HL-60/S4 treated with retinoic acid at 250 ng/mL for 4 days and 3 days (cell line): ENCODE data around the gene NFIL3.

Experiments used
- in situ Hi-C: fragments of 300-500 bp; cut with MboI; formaldehyde crosslinking; loops from 2 replicates; pipeline ENCODE4 v1.7.0; 2022; ENCODE audit warnings: low sequenced_read_pairs

Gene NFIL3

DNA sequence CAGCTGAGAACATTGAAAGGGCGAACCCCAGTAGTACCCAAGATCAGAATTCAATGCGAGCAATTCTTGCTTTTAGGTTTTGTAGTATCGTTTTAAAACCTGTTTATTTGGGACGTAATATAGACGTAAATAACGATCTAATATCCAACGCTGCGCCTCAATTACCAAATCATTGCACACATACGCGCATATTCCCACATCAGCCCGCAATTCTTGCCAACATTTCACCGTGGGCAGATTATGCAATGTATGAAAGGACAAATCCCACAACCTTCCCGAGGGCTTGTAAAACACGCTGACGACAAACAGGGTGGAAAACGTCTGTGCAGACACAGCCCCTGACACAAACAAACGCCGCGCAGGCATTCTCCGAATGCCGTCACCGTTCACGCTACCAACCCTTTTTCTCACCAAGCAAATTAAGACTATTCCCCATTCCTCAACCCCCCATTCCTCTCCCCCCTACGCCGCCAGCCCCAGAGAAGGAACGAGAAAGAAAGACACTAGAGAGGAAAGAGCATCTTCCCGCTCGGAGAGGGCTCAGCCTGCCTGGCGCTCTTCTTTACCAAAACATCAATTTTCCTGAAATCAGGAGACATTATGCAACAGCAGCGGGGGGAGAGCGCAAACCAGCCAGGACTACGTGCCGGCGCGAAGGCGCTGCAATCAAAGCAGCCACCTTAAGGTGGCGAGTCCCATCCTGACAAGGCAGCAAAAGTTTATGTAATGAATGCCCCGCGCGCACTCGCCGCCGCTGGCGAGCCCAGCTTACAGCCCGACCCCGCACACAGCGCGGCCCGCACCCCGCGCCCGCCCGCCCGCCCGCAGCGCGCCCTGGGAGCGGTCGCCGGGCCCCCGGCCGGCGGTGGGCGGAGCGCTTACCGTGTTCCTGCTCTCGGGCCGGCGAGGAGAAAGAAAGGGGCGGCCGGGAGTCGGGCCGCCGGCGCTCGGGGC is 597 bp downstream of the NFIL3 start:
- in situ Hi-C loops: no loop called here

DNA sequence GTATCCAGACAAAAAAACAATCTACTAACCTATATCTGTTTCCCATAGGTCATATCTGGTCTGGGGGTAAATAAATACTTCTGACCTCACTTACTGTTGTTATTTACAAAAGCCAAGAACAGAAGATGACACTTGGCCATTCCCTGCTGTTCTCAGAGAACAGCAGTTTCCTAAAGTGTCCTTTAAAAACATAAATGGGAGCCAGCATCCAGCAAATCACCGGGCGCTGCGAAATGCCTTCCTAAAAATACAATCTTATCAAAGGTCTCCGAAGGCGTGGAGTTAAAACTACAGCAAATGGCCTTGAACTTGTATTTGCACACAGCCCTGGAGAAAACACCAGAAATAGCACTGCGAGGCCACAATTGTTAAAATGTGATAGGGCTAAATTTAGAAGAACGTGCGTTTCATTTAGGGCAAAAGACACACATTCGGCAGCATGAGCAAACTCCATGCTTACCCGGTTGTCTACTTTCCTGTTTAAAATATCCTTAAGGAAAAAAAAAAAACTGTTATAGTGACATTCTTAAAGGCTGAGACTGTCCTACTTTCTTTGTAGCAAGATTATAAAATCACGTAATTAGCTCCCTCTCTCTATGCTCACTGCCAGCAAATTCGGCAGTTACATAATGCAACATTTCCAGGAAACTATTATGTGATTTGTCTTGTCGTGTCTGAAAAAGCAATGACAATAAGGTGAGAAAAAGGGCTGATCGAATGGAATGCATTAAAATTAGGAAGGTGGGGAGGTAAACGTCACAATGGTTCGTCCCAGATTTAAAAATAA is 1.5 kb downstream of the NFIL3 start:
- in situ Hi-C loops: no loop called here

DNA sequence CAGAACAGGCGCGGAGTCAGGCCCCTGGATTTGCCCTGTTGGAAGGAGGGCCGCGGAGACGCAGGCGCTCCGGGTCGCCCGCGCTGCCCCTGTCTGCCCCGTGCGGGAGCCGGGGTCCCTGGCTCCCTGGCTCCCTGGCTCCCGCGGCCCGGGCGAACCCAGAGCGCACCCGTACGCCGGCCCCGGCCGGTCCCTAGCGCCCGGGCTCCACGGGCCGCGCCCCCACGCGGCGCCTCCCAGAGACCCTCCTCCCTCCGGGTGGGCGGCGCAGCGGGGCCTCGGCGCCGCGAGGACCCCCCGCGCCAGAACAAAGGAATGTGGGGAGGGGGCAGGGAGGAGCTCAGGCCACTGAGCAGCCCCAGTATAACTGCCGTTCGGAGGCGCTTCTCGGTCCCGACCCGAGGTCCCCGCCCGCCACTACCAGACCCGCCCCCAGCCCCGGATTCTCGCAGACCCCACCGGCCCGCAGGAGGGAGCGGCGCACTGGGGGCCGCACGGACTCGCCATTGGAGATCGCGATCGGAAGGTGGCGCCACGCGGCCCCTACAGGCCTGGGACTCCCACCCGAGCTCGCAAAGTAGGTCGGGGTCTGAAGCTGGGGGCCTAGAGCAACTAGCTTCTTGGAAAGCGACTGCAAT is 2.4 kb downstream of the NFIL3 start:
- in situ Hi-C loops: no loop called here

DNA sequence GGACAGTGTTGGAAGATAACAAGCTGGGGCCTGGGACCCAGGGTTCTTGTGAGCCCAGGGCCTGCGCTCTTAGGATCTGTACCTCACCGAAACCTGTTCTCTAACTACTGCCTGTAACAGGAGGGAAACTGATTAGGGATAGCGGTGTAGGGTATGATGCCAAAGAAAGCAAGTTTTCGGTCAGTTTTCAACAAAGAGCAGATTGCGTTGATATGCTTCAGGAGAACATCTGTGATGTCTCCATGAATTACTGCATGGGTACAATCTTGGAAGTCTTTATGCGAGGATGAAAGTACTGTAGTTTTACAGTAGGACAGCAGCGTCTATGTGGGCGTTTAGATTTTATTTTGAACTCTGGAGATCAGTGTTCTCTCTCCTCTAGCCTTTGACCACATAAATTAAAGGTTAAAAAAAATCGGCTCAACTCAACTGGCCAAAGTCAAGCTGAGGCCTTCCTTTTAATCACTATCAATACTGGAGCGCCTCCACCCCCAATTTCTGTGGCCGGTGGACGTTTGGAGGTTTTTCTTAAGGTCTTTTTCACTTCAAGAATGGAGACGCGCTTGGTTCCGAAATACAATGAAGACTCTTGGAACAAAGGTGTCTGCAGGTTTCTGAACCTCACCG is 3.0 kb downstream of the NFIL3 start:
- in situ Hi-C loops: no loop called here

DNA sequence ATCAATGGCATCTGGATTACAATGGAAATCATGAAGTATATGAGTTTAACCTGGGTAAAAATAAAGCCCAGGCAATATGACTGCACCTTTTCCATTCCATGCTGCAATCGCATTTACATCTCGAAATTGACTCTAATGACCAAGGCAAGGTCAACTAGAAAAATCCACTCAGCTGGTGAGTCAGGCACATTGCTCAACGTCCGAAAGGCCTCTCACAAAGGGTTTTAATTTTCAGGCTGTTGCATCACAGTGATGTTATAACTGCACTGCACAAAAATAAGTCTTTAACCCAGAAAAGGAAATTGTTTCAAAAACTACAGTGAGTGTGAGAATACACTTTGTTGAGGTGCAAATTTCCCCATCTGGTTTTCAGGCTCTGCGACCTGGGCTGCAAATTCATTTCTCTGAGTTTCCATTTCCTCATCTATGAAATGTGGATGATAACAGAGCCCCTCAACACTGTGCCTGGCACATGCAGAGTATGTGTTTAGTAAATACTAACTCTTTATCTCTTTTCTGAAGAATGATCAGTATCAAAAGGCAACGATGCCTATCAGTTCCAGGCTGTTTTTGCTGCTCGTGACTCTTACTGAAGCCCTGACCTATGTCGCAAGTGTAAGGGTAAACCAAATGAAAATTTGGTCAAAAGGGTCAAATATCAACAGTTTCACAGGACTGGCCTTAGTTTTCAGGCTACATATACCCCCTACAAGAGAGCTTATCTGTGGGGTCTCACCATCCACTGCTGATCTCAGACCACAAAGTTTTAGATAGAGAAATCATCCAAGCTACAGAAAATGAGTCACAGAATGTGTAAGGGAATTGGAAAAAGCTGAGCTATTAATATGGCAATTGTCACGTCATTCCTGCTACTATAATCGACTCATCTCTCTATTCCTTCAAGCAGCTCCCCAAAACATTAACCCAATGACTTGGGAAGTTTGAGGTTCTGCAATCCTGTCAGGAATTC is 4.1 kb downstream of the NFIL3 start:
- in situ Hi-C loops: no loop called here

DNA sequence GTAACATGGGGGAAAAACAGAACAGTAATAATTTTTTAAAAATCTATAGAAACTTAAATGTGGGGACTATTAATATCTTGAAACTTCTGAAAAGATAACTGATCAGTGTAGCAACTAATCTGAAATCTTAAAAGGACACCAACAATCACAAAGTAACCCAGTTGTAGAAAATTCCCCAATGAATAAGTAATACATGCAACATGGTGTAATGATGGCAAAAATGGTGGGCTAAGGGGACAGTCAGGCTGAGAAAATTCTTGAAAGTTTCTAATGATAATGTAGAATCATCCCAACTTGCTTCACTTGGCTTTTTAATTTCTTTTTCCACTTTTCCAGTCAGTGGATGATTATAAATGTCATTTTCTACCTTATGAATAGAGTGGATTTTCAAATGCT is 5.4 kb downstream of the NFIL3 start:
- in situ Hi-C loops: no loop called here

DNA sequence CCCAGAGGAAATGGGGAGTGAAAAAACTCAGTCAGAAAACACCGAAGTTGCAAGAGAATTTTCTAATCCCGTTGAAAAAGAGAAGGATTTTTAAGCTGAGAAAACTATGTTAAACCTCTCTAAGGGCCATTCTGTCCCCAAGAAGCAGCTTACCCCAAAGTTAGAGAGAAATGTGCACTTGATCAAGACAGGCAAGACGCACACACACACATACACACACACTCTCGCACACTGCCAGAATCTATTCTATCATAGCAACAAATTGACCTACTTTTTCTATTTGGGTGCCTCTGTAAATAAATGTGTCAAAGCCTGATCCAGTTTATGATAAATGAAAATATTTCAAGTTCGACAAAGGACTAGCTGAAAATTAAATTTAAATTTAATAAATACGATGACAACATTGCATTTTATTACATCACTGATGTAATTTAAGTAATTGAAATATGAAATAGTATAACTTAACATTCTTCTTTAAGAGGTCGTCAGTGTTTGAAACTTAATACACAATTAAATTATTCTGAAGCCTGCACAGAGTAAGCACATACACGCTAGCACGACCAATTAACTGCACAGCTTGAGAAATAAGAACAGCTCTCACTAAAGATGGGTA is 5.9 kb downstream of the NFIL3 start:
- in situ Hi-C loops: no loop called here

DNA sequence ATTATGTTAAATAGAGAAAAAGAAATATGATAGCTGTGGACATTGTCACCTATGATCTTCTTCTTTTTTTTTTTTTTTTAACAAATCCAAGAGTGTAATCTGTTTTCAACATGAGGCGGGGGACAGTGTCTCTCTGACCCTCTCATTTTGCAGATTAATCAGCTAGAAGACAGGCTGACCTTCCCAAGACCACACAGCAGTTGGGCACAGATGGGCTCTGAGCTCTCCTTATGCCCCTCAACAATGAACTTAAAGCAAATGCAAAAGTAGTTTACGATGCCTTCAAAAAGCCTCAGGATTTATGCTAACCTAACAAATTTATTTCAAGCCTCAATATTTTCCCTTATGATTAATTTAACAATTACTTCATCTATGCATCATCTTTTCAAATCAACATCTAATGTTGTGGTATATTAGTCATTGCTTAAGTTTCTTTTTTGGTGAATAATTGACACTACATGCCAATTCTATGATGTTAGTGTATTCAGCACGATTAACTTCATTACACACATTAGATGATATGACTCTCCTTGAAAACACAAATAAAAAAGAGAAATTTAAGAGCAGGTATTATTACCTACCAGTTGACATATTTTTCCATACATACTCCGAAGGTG is 7.4 kb downstream of the NFIL3 start:
- in situ Hi-C loops: no loop called here

DNA sequence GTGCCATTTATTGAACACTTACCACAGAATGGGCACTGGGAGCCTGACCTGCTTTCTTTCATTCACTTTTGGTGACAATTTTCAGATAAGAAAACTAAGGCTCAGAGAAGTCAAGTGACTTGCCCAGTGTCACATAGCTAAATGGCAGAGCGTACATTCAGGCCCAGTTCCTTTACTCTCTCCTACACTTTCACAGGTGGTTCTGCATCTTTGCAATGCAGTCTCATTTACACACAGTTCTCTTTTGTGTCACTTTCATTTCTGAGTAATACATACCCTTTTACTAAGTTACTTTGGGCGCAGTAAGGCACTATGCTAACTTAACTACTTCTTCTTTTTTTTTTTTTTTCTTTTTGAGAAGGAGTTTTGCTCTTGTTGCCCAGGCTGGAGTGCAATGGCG is 8.3 kb downstream of the NFIL3 start:
- in situ Hi-C loops: no loop called here

DNA sequence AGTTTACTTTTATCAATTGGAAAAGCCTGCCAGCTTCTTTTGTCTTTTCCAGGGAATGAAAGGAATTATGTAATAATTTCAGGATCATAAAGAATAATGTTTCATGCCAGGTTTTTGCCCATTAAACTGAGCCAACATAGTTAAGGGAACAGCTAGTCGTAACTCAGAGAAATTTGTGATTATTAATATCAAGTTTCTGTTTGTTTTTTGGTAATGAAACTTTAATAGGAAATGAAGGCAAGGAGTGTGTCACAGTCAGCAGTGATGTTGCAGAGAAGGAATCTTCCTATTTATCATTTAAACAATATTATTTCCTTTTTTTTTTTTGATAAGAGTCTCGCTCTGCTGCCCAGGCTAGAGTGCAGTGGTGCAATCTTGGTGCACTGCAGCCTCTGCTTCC is 10.7 kb downstream of the NFIL3 start:
- in situ Hi-C loops: no loop called here

DNA sequence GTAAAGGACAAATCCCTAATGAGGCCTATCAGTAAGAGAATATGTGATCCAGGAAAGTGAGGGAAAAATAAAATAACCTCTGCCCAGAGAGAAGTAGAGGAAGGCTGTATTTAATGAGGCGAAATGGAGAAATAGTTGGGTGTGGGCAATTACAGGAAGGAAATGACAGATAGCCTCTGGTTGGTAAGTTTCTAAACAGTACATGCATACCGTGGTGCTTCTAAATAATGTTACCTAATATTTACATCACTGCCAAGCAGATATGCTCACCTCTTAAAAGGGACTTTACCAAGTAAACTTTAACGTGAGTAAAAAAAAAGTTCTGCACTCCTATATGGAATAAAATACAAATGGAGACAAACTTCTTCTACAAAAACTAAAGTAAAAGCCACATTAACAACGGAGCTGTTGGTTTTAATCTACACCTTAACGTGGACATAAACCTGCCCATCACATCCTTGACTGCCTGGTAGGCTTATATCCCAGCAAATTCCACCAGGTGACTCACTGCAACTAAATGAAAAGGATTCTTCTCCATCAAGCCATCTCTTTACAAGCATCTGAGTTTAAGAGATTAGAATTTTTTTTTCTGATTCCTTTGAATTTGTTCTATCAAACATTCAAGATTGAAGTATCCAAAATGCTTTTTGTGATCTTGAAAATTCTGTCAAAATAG is 12.4 kb downstream of the NFIL3 start:
- in situ Hi-C loops: no loop called here

DNA sequence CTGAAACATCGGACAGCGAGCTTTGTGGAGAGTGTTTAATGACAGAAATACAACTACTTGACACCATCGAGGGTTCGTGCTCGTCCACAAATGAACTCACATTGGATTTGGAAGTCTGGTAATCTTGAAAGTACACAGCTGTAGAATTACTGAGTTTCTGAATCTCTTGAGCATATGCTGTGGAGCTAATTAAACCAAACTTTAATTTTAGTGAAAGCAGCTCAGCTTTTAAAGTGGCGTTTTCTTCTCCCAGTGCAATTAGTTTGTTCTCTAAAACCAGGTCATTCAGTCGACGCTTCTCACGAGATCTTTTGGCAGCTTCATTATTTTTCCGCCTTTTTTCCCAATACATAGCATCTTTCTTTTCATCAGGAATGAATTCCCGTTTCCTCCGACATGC is 13.5 kb downstream of the NFIL3 start:
- in situ Hi-C loops: no loop called here

DNA sequence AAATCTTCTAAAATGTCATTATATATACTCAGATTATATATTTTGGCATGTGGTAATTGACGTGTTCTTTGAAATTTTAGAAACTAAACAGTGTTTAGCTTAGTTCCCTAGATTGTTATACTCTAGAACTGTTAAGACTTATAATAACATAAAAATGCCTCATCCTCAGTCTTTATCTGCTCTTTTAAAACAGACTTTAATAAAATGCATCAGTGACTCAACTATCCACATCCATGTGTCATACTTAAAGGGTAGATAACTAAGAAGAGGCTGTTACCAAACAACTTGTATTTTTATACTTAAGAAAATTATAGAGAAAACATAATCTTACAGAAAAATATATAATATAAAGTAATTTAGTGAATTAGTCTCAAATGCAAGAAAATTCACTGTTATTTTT is 15.2 kb downstream of the NFIL3 start:
- in situ Hi-C loops: no loop called here

DNA sequence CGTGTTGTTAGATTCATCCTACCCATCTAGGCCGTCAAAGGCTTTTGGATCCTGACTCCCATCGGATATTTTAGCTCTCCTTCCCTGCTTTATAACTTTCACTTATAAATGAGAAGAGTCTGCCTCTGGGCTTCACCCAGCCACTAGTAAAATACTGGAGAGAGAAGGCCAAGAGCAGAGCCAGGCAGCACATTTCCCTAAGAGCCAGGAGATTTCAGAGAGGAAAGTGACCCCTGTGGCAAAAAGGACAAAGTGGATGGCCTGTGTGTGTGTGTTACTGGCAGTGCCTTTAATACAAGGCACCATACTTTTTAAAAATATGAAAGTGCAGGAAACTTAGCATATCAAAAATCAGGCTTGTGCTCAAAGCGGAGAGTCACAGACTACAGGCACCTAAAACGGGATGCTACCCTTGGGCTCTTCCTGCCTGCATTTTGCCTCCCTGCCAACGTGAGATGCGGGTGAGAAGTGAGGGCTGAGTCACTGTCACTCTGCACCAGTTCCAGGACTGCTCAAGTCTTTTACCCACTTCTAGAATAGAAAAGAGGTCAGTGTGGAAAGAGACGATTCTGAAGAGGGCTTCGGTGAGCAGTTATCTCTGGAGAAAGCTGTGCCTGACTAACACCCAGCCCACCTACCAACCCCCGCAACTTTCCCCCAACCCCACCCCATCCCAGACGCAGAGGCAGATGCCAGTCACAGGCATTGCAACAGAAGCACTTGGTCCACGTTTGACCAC is 15.9 kb downstream of the NFIL3 start:
- in situ Hi-C loops: no loop called here

DNA sequence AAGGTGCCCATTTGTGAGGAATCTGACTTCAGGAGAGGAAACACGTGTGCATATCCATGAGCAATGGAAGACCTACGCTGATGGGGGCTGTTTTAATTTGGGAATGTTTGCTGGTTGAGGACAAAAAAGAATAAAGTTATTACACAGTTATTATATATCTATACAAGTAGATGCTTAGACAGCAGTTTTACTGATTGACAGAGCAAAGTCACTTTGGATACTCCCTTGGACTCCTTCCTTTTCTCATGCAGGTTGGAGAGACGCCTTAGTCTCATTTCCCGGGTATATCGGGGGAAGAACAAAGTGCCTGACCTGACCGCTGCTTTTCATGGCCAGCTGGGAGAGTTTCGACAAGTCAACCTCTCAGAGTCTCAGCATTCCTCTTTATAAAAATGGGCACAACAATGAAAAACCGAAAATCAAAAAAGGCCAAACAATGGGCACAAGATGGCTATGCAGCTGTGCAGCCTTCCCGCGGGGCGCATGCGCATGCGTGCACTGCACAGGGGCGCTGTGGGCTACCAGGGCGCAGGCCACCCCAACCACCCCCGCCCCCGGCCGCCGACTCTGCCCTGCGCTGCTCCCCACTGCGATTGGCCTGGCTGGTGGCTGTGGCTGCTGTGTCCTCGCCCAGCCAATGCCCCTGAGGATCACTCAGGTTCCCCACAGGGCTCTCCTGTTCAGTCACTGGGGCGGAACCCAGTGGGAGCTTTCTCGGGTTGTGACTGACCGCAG is 18.1 kb downstream of the NFIL3 start:
- in situ Hi-C loops: no loop called here

DNA sequence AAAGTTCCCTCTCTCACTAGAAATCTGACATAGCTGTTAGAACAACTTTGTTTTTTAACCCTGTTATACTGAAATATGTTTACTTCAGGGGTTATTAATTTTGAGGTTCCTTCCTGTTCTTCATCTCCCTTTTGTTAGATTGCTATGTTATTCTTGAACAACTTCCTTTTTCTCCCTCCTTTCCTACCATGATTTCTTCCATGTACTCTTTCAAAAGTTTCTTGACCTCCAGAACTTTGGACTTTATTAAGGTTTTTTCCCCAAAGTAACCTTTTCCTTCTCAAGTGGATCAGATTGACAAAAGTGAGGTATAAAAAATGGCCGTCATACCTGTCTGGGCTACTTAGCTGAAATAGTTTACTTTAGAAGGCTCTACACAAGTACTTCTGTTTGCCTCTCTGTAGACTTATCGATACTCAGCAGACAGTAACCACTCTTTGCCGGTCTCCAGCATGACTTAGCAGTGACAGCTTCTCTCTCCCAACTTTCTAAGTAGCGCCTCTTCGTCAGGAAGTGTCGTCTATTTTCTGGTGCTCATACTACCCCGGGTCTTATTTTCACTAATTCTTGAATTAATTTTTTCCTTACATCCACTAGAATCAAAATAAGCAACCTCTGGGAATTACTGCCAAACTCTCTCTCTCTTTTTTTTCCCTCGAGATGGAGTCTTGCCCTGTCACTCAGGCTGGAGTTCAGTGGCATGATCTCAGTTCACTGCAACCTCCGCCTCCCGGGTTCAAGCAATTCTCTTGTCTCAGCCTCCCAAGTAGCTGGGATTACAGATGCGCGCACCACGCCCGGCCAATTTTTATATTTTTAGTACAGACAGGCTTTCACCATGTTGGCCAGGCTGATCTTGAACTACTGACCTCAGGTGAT is 19.7 kb downstream of the NFIL3 start:
- in situ Hi-C loops: no loop called here
